ENCODE measurements around the gene RPL12.
A peak's percentile ranks its signal among the peaks of the same experiment; 100 is the strongest.

The RPL12 gene

GRCh38 chr9:127430415-127430814 lies 20.8 kb downstream of the RPL12 start:
- DNase-seq (ENCODE audit: low spot score in 2 of 2) (no peak), ATAC-seq (no peak)
- H3K4me1 Mint-ChIP-seq: peaks cover 71% of the 10 kb centered on the region
- peak overlapping the region; percentile 65 for H3K27ac Mint-ChIP-seq
- H3K4me3 Mint-ChIP-seq: no peak overlapping the region
- no peaks in the 10 kb centered on the region for H3K9me3 Mint-ChIP-seq
- peaks cover 100% of the 10 kb centered on the region for H3K36me3 Mint-ChIP-seq

- Mint-ChIP-seq H3K4me3 (peak overlapping the region; percentile 100), H3K27ac (peak overlapping the region; percentile 65), H3K36me3 (peaks cover 98% of the 10 kb centered on the region), H3K9me3 (no peaks in the 10 kb centered on the region), H3K4me1 (peaks cover 69% of the 10 kb centered on the region)
- no peak for DNase-seq (ENCODE audit: low spot score in 2 of 2)
- ATAC-seq: no peak
Observed at GRCh38 chr9:127428348-127428747, 22.9 kb downstream of the RPL12 start.

GRCh38 chr9:127426756-127427155 lies 24.4 kb downstream of the RPL12 start:
- peaks cover 82% of the 10 kb centered on the region for H3K36me3 Mint-ChIP-seq
- H3K27ac Mint-ChIP-seq: peak overlapping the region; percentile 99
- DNase-seq (ENCODE audit: low spot score in 2 of 2) (peak in 1 of 2 donors; percentile 70), ATAC-seq (peak; percentile 87)
- no peaks in the 10 kb centered on the region for H3K9me3 Mint-ChIP-seq
- H3K4me3 Mint-ChIP-seq: peak overlapping the region; percentile 100
- peaks cover 71% of the 10 kb centered on the region for H3K4me1 Mint-ChIP-seq

GRCh38 chr9:127424676-127424999 lies 26.6 kb downstream of the RPL12 start:
- no peak for DNase-seq (ENCODE audit: low spot score in 2 of 2)
- Mint-ChIP-seq H3K9me3 (no peaks in the 10 kb centered on the region), H3K4me1 (peaks cover 55% of the 10 kb centered on the region), H3K36me3 (peaks cover 61% of the 10 kb centered on the region), H3K27ac (peak overlapping the region; percentile 99), H3K4me3 (peak overlapping the region; percentile 100)
- ATAC-seq: peak; percentile 36

GRCh38 chr9:127423934-127424675 lies 27.1 kb downstream of the RPL12 start, which contains the start of gene ZNF79:
TSS of gene ZNF79 (plus strand) at chr9:127424382. CDS start at chr9:127424788, 406 bp downstream.
- Mint-ChIP-seq H3K36me3 (peaks cover 55% of the 10 kb centered on the region), H3K9me3 (no peaks in the 10 kb centered on the region), H3K27ac (peak within 1 kb of the TSS; percentile 99), H3K4me3 (peak within 1 kb of the TSS; percentile 100), H3K4me1 (peaks cover 54% of the 10 kb centered on the region)
- ATAC-seq (peak; percentile 84), DNase-seq (ENCODE audit: low spot score in 2 of 2) (peak; percentile 90 to 97)

GRCh38 chr9:127423476-127423933 lies 27.7 kb downstream of the RPL12 start:
- H3K9me3 Mint-ChIP-seq: no peaks in the 10 kb centered on the region
- ATAC-seq (no peak), DNase-seq (ENCODE audit: low spot score in 2 of 2) (no peak)
- peak overlapping the region; percentile 99 for H3K27ac Mint-ChIP-seq
- peaks cover 53% of the 10 kb centered on the region for H3K4me1 Mint-ChIP-seq
- H3K36me3 Mint-ChIP-seq: peaks cover 49% of the 10 kb centered on the region
- H3K4me3 Mint-ChIP-seq: peak overlapping the region; percentile 100

- ATAC-seq (no peak), DNase-seq (ENCODE audit: low spot score in 2 of 2) (no peak)
- H3K9me3 Mint-ChIP-seq: no peaks in the 10 kb centered on the region
- H3K4me3 Mint-ChIP-seq: peak overlapping the region; percentile 100
- H3K27ac Mint-ChIP-seq: peak overlapping the region; percentile 99
- H3K36me3 Mint-ChIP-seq: peaks cover 42% of the 10 kb centered on the region
- H3K4me1 Mint-ChIP-seq: peaks cover 53% of the 10 kb centered on the region
Observed at GRCh38 chr9:127422787-127423186, 28.4 kb downstream of the RPL12 start.

GRCh38 chr9:127422133-127422782 lies 28.9 kb downstream of the RPL12 start:
- no peak overlapping the region for H3K27ac Mint-ChIP-seq
- no peaks in the 10 kb centered on the region for H3K9me3 Mint-ChIP-seq
- peaks cover 50% of the 10 kb centered on the region for H3K4me1 Mint-ChIP-seq
- H3K36me3 Mint-ChIP-seq: peaks cover 37% of the 10 kb centered on the region
- H3K4me3 Mint-ChIP-seq: peak overlapping the region; percentile 100
- DNase-seq (ENCODE audit: low spot score in 2 of 2) (no peak), ATAC-seq (no peak)

- H3K36me3 Mint-ChIP-seq: peaks cover 25% of the 10 kb centered on the region
- ATAC-seq: no peak
- DNase-seq (ENCODE audit: low spot score in 2 of 2): no peak
- H3K9me3 Mint-ChIP-seq: no peaks in the 10 kb centered on the region
- no peak overlapping the region for H3K4me3 Mint-ChIP-seq
- H3K4me1 Mint-ChIP-seq: peaks cover 41% of the 10 kb centered on the region
- no peak overlapping the region for H3K27ac Mint-ChIP-seq
Observed at GRCh38 chr9:127421057-127421456, 30.1 kb downstream of the RPL12 start.

- no peak overlapping the region for H3K27ac Mint-ChIP-seq
- no peak overlapping the region for H3K4me3 Mint-ChIP-seq
- ATAC-seq (no peak), DNase-seq (ENCODE audit: low spot score in 2 of 2) (no peak)
- no peaks in the 10 kb centered on the region for H3K9me3 Mint-ChIP-seq
- peaks cover 30% of the 10 kb centered on the region for H3K4me1 Mint-ChIP-seq
- peaks cover 8% of the 10 kb centered on the region for H3K36me3 Mint-ChIP-seq
Observed at GRCh38 chr9:127419348-127419747, 31.9 kb downstream of the RPL12 start.

GRCh38 chr9:127418037-127418471 lies 33.2 kb downstream of the RPL12 start:
- Mint-ChIP-seq H3K4me1 (peaks cover 23% of the 10 kb centered on the region), H3K36me3 (no peaks in the 10 kb centered on the region), H3K27ac (no peak overlapping the region), H3K4me3 (no peak overlapping the region), H3K9me3 (no peaks in the 10 kb centered on the region)
- ATAC-seq (peak; percentile 80), DNase-seq (ENCODE audit: low spot score in 2 of 2) (peak in 1 of 2 donors; percentile 57)

- H3K9me3 Mint-ChIP-seq: no peaks in the 10 kb centered on the region
- no peaks in the 10 kb centered on the region for H3K36me3 Mint-ChIP-seq
- H3K27ac Mint-ChIP-seq: no peak overlapping the region
- H3K4me3 Mint-ChIP-seq: no peak overlapping the region
- ATAC-seq (no peak), DNase-seq (ENCODE audit: low spot score in 2 of 2) (no peak)
- peaks cover 16% of the 10 kb centered on the region for H3K4me1 Mint-ChIP-seq
Observed at GRCh38 chr9:127417131-127418036, 33.8 kb downstream of the RPL12 start.

GRCh38 chr9:127415657-127416056 lies 35.5 kb downstream of the RPL12 start:
- H3K36me3 Mint-ChIP-seq: no peaks in the 10 kb centered on the region

GRCh38 chr9:127415141-127415540 lies 36.1 kb downstream of the RPL12 start:
- Mint-ChIP-seq H3K4me1 (peaks cover 14% of the 10 kb centered on the region), H3K27ac (no peak overlapping the region), H3K4me3 (no peak overlapping the region), H3K9me3 (no peaks in the 10 kb centered on the region), H3K36me3 (no peaks in the 10 kb centered on the region)
- ATAC-seq (no peak), DNase-seq (ENCODE audit: low spot score in 2 of 2) (no peak)

More at GRCh38 chr9:127415657-127416056, 35.5 kb downstream of the RPL12 start:
- no peak overlapping the region for H3K27ac Mint-ChIP-seq
- no peak for ATAC-seq
- H3K4me1 Mint-ChIP-seq: peaks cover 14% of the 10 kb centered on the region
- DNase-seq (ENCODE audit: low spot score in 2 of 2): no peak
- H3K4me3 Mint-ChIP-seq: no peak overlapping the region
- no peaks in the 10 kb centered on the region for H3K9me3 Mint-ChIP-seq

GRCh38 chr9:127411122-127411521 lies 40.1 kb downstream of the RPL12 start:
- DNase-seq (ENCODE audit: low spot score in 2 of 2) (no peak), ATAC-seq (no peak)
- Mint-ChIP-seq H3K4me3 (no peak overlapping the region), H3K4me1 (no peaks in the 10 kb centered on the region), H3K36me3 (no peaks in the 10 kb centered on the region), H3K9me3 (no peaks in the 10 kb centered on the region), H3K27ac (no peak overlapping the region)

Measured in stimulated activated effector memory CD8-positive, alpha-beta T cell treated with anti-CD3 and anti-CD28 coated beads, Interleukin-12 subunit alpha, Interleukin-12 subunit beta, amount 100 ng/mL, for 72 hours (primary cell).